Measurements from ENCODE around the gene PRSS2. TPM values are rescaled to one million over a fixed set of nuclear protein-coding genes. Genes with fewer than 3 reads are reported as not detected.
"Not testable (repeated sequence)": the region's sequence is repeated elsewhere in the genome, so short reads cannot be mapped to it uniquely, and the experiment has no call there.

The PRSS2 gene
- total RNA-seq, 2 donors from 2014 or later = 4.8 to 9.9 TPM

DNA sequence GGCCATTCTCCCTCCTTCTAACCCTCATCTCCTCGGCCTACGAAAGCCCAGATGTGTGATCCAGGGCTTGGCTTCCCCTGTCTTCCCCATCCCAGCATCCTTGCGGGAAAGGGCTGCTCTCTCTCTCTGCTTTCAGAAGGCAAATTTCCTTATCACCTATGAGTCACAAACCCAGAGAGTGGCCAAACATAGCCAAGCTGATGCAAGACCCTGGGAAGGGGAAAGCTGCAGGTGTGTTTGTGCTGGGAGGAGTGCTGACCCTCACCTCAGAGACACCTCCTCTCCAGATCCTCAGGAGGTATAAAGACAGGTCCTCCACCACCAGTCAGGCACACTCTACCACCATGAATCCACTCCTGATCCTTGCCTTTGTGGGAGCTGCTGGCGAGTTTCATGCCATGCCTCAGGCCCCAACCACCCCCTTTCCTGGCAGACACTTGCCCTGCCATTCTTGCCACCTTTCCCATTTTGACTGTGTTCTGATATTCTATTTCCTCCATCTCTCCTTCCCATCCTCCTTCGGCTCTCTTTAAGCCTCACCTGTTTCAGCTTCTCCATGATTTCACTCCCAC lies 10.6 kb upstream of the PRSS2 start:
- peaks cover 10% of the 10 kb centered on the region for H3K4me1 Mint-ChIP-seq
- Histone ChIP-seq H3K4me1 (ENCODE audit: control insufficient read depth, insufficient read depth, low read length) (peaks cover 13% of the 10 kb centered on the region), H3K27me3 (ENCODE audit: control insufficient read depth, insufficient read depth, low read length, poor library complexity, severe bottlenecking) (no peaks in the 10 kb centered on the region), H3K36me3 (ENCODE audit: control insufficient read depth, insufficient read depth, low read length) (no peaks in the 10 kb centered on the region), H3K9ac (ENCODE audit: extremely low read depth, low read length, poor library complexity, severe bottlenecking) (no peak overlapping the region), H3K27ac (ENCODE audit: low read depth, low read length) (no peak overlapping the region), H3K9me3 (ENCODE audit: control insufficient read depth, low read length) (no peaks in the 10 kb centered on the region), H3K4me3 (ENCODE audit: low read length) (no peak overlapping the region)
- H3K4me3 Mint-ChIP-seq = no peak overlapping the region
- no peaks in the 10 kb centered on the region for H3K36me3 Mint-ChIP-seq (ENCODE audit: low read depth)
- H3K27ac Mint-ChIP-seq = no peak overlapping the region
- no peaks in the 10 kb centered on the region for H3K9me3 Mint-ChIP-seq
- peak; percentile 76 for DNase-seq
- 78 to 80% methylated on average over 5 of the region's 5 CpGs for WGBS, 2 experiments (ENCODE audit: insufficient coverage in 1 of 2, insufficient read length in 1 of 2)
- TF ChIP-seq, protein P1, sequence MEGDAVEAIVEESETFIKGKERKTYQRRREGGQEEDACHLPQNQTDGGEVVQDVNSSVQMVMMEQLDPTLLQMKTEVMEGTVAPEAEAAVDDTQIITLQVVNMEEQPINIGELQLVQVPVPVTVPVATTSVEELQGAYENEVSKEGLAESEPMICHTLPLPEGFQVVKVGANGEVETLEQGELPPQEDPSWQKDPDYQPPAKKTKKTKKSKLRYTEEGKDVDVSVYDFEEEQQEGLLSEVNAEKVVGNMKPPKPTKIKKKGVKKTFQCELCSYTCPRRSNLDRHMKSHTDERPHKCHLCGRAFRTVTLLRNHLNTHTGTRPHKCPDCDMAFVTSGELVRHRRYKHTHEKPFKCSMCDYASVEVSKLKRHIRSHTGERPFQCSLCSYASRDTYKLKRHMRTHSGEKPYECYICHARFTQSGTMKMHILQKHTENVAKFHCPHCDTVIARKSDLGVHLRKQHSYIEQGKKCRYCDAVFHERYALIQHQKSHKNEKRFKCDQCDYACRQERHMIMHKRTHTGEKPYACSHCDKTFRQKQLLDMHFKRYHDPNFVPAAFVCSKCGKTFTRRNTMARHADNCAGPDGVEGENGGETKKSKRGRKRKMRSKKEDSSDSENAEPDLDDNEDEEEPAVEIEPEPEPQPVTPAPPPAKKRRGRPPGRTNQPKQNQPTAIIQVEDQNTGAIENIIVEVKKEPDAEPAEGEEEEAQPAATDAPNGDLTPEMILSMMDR (conservative IDR thresholded peaks at IDR 0.05) = no peak
- H3K27me3 Mint-ChIP-seq (ENCODE audit: insufficient read depth) = peaks cover 49% of the 10 kb centered on the region

DNA sequence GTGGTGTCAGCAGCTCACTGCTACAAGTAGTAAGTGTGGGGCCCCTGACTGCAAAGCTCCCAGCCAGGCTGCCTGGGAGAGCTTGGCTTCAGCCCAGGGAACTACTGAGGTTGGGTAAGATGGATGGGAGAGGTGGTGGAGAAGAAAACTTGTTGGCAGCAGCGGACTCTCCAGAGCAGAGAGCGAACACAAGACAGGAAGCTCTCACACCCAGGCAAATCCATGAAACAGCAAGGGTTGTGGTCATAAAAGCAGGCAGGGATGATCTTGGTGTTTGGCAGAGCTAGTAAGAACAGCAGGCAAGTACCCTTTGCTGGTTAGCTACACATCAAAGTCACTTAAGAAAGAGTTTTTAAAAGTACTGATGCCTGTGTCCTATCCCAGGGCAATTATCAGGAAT lies 9.2 kb upstream of the PRSS2 start:
- H3K36me3 Mint-ChIP-seq (ENCODE audit: low read depth); H3K9me3 Mint-ChIP-seq; H3K4me1 Mint-ChIP-seq; H3K27ac ChIP-seq (ENCODE audit: low read depth, low read length); H3K27ac Mint-ChIP-seq; H3K36me3 ChIP-seq (ENCODE audit: control insufficient read depth, insufficient read depth, low read length); H3K9me3 ChIP-seq (ENCODE audit: control insufficient read depth, low read length); H3K9ac ChIP-seq (ENCODE audit: extremely low read depth, low read length, poor library complexity, severe bottlenecking); H3K4me3 Mint-ChIP-seq; H3K27me3 ChIP-seq (ENCODE audit: control insufficient read depth, insufficient read depth, low read length, poor library complexity, severe bottlenecking); H3K4me3 ChIP-seq (ENCODE audit: low read length): not testable (repeated sequence)
- H3K27me3 Mint-ChIP-seq (ENCODE audit: insufficient read depth) = peaks cover 52% of the 10 kb centered on the region
- 95 to 100% methylated on average over 2 of the region's 2 CpGs for WGBS, 2 experiments (ENCODE audit: insufficient coverage in 1 of 2, insufficient read length in 1 of 2)
- peaks cover 13% of the 10 kb centered on the region for H3K4me1 ChIP-seq (ENCODE audit: control insufficient read depth, insufficient read depth, low read length)
- peak; percentile 33 for DNase-seq

DNA sequence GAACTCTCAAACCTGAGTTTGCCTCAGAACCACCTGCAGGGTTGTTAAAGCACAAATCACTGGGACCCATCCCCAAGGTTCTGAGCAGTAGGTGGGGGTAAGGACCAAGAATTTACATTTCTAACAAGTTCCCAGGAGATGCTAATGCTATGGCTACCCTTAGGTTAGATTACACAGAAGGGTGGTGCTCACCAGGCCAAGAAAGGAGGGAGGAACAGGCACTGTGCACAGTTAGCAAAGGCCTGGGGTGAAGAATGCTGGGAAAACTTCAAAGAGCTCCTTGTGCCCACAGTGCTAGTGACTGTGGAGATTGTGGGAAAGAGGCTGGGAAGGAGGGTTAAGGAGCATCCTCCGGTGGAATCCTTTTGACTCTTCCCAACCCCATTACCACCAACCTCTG lies 8.7 kb upstream of the PRSS2 start:
- H3K27me3 Mint-ChIP-seq (ENCODE audit: insufficient read depth) = peaks cover 50% of the 10 kb centered on the region
- no peaks in the 10 kb centered on the region for H3K36me3 Mint-ChIP-seq (ENCODE audit: low read depth)
- 88% methylated on average over 1 of the region's 1 CpG; no CpG with 5 or more reads in 1 of the 2 experiments for WGBS, 2 experiments (ENCODE audit: insufficient coverage in 1 of 2, insufficient read length in 1 of 2)
- peaks cover 10% of the 10 kb centered on the region for H3K4me1 Mint-ChIP-seq
- H3K9me3 ChIP-seq (ENCODE audit: control insufficient read depth, low read length) = no peaks in the 10 kb centered on the region
- TF ChIP-seq, protein P1 (conservative IDR thresholded peaks at IDR 0.05) = no peak
- peaks cover 3% of the 10 kb centered on the region for H3K27me3 ChIP-seq (ENCODE audit: control insufficient read depth, insufficient read depth, low read length, poor library complexity, severe bottlenecking)
- no peaks in the 10 kb centered on the region for H3K9me3 Mint-ChIP-seq
- peak; percentile 29 for DNase-seq
- H3K27ac ChIP-seq (ENCODE audit: low read depth, low read length) = no peak overlapping the region
- no peaks in the 10 kb centered on the region for H3K36me3 ChIP-seq (ENCODE audit: control insufficient read depth, insufficient read depth, low read length)
- no peak overlapping the region for H3K4me3 Mint-ChIP-seq
- H3K4me3 ChIP-seq (ENCODE audit: low read length) = no peak overlapping the region
- H3K9ac ChIP-seq (ENCODE audit: extremely low read depth, low read length, poor library complexity, severe bottlenecking) = no peak overlapping the region
- H3K4me1 ChIP-seq (ENCODE audit: control insufficient read depth, insufficient read depth, low read length) = peaks cover 13% of the 10 kb centered on the region
- no peak overlapping the region for H3K27ac Mint-ChIP-seq

- WGBS, 2 experiments (ENCODE audit: insufficient coverage in 1 of 2, insufficient read length in 1 of 2) = 54 to 75% methylated on average over 2 to 3 of the region's 3 CpGs
- no peak for DNase-seq
- peaks cover 53% of the 10 kb centered on the region for H3K27me3 Mint-ChIP-seq (ENCODE audit: insufficient read depth)
- peaks cover 15% of the 10 kb centered on the region for H3K4me1 Mint-ChIP-seq
- Histone ChIP-seq H3K27me3 (ENCODE audit: control insufficient read depth, insufficient read depth, low read length, poor library complexity, severe bottlenecking) (peaks cover 25% of the 10 kb centered on the region), H3K4me1 (ENCODE audit: control insufficient read depth, insufficient read depth, low read length) (peaks cover 11% of the 10 kb centered on the region), H3K4me3 (ENCODE audit: low read length) (no peak overlapping the region), H3K36me3 (ENCODE audit: control insufficient read depth, insufficient read depth, low read length) (no peaks in the 10 kb centered on the region), H3K27ac (ENCODE audit: low read depth, low read length) (no peak overlapping the region), H3K9ac (ENCODE audit: extremely low read depth, low read length, poor library complexity, severe bottlenecking) (no peak overlapping the region), H3K9me3 (ENCODE audit: control insufficient read depth, low read length) (no peaks in the 10 kb centered on the region)
- no peaks in the 10 kb centered on the region for H3K36me3 Mint-ChIP-seq (ENCODE audit: low read depth)
- no peak overlapping the region for H3K27ac Mint-ChIP-seq
- TF ChIP-seq, protein P1 (conservative IDR thresholded peaks at IDR 0.05) = no peak
- H3K4me3 Mint-ChIP-seq = no peak overlapping the region
- no peaks in the 10 kb centered on the region for H3K9me3 Mint-ChIP-seq
Measured at GRCh38 chr7:142767451-142767850, 3.3 kb upstream of the PRSS2 start.
